Type B pancreatic cell (in vitro differentiated cells): Measurements from ENCODE around the gene TMEM121B. TPM values are rescaled to one million over a fixed set of nuclear protein-coding genes. Genes with fewer than 3 reads are reported as not detected.

Source experiments
- DNase-seq: peaks from one replicate; pipeline ENCODE4 v3.0.0; 2021; ENCODE audit warnings: mixed read lengths; ENCODE audit not compliant: unreplicated experiment; ENCODE audit errors: extremely low spot score
- H3K27ac Mint-ChIP-seq: 2 replicates; pipeline ENCODE4 v1.8.0; 2021; ENCODE audit warnings: mild to moderate bottlenecking, mixed read lengths
- H3K27me3 Mint-ChIP-seq: 2 replicates; pipeline ENCODE4 v1.8.0; 2021; ENCODE audit warnings: mixed read lengths
- H3K36me3 Mint-ChIP-seq: 2 replicates; pipeline ENCODE4 v1.8.0; 2021; ENCODE audit warnings: mixed read lengths
- H3K4me1 Mint-ChIP-seq: one replicate; pipeline ENCODE4 v1.8.0; 2021; ENCODE audit warnings: mixed read lengths; ENCODE audit not compliant: unreplicated experiment
- H3K4me3 Mint-ChIP-seq: 2 replicates; pipeline ENCODE4 v1.8.0; 2021; ENCODE audit warnings: mild to moderate bottlenecking, mixed read lengths
- H3K9me3 Mint-ChIP-seq: 2 replicates; pipeline ENCODE4 v1.8.0; 2021; ENCODE audit warnings: mixed read lengths
- total RNA-seq: library from RNA; stranded (reverse); gene quantifications from 2 replicates; pipeline ENCODE4 v1.2.1, GENCODE V29; 2021; ENCODE audit warnings: low replicate concordance
- TF ChIP-seq, protein P1 (sequence below): fragments of 200-600 bp; sonication (generic); conservative IDR thresholded peaks from 2 replicates; pipeline ENCODE4 v1.5.0; 2021; ENCODE audit warnings: antibody characterized with exemption, mild to moderate bottlenecking

TMEM121B gene
- total RNA-seq, 1 donor from 2014 or later: 2.9 TPM

DNA sequence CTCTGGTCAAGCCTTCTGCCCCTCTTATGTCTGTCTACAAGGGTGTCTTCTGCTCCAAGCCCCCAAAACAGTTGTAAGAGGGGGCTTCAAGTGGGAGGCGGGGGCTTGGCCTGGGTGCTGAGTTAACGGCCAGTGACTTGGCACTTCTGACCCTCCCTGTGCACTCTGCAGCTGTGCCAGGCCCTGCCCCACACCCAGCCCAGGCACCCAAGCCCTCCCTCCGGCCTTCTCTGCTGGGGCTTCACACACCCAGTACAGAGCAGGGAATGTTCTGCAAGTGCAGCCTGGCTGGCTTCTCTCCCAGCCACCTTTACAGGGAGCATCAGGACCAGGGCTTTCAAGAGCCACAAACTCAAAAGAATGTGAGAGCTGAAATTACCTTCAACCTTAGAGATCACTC, 3.8 kb downstream of the TMEM121B start:
- H3K27ac Mint-ChIP-seq: no peak overlapping the region
- H3K9me3 Mint-ChIP-seq: no peaks in the 10 kb centered on the region
- H3K36me3 Mint-ChIP-seq: no peaks in the 10 kb centered on the region
- peaks cover 43% of the 10 kb centered on the region for H3K27me3 Mint-ChIP-seq
- H3K4me1 Mint-ChIP-seq: no peaks in the 10 kb centered on the region
- TF ChIP-seq, protein P1, sequence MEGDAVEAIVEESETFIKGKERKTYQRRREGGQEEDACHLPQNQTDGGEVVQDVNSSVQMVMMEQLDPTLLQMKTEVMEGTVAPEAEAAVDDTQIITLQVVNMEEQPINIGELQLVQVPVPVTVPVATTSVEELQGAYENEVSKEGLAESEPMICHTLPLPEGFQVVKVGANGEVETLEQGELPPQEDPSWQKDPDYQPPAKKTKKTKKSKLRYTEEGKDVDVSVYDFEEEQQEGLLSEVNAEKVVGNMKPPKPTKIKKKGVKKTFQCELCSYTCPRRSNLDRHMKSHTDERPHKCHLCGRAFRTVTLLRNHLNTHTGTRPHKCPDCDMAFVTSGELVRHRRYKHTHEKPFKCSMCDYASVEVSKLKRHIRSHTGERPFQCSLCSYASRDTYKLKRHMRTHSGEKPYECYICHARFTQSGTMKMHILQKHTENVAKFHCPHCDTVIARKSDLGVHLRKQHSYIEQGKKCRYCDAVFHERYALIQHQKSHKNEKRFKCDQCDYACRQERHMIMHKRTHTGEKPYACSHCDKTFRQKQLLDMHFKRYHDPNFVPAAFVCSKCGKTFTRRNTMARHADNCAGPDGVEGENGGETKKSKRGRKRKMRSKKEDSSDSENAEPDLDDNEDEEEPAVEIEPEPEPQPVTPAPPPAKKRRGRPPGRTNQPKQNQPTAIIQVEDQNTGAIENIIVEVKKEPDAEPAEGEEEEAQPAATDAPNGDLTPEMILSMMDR: no peak
- DNase-seq: no peak
- H3K4me3 Mint-ChIP-seq: peak overlapping the region; percentile 52

DNA sequence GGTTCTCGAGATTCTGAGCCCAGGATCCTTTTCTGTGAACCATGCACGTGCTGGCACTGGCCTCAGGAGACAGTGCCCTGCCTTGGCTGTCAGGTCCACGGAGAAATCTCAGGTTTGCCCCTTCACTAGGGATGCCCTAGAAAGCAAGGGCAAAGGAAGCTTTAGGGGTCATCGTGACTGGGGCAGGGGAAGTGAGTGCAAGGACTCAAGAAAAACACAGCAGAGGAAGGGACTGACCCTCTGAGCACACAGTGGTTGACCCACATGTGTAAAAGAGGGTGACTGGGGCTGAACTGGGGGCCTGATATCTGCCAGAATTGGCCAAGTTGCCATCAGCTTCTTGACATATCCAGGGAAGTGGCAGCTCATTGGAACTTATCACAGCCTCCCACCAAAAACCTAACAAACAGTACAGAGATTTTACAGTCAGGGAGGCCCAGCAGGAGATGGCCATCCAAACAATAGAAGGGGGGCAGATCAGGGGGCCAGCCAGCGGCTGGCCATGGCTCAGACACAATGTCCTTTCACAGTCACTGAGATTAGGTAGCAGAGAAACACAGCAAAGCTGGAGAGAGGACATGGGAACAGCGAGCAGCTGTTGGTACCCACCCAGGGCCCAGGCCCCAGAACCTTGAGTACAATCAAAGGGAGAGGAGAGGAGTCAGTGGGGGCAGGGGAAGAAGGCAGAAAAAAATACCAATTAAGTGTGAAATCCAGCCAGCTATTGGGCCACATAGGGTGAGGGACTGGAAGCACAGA, 4.4 kb downstream of the TMEM121B start:
- no peaks in the 10 kb centered on the region for H3K4me1 Mint-ChIP-seq
- no peaks in the 10 kb centered on the region for H3K36me3 Mint-ChIP-seq
- TF ChIP-seq, protein P1: no peak
- no peak for DNase-seq
- H3K9me3 Mint-ChIP-seq: no peaks in the 10 kb centered on the region
- H3K27me3 Mint-ChIP-seq: peaks cover 36% of the 10 kb centered on the region
- H3K4me3 Mint-ChIP-seq: peak overlapping the region; percentile 40
- H3K27ac Mint-ChIP-seq: no peak overlapping the region

DNA sequence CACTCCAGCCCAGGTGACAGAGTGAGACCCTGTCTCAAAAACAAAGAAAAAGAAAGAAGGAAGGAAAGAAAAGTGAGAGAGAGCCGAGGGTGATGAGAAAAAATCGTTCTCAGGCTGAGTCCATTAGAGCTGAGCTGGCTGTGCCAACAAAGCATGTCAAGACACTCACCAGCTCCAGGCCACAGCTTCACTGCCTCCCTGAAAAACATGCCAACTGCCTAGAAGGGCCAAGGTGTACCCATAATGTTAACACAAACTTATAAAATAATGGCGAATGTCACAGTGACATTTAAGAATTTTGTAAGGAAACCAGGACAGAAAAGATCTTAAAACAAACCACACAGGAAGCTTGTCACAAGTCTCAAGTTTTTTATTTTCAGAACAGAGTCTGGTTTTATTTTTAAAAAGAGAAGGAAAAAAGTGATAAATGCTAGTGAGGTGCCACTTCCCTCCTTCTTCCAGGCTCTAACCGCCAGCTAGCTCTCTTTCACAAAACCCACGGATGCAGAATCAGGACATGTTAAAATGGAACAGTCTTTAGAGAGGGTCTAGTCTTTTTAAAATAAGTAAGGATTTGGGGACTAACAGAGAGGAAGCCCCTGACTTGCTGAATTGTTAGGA, 5.1 kb downstream of the TMEM121B start:
- Mint-ChIP-seq H3K27me3 (peaks cover 31% of the 10 kb centered on the region), H3K4me1 (no peaks in the 10 kb centered on the region), H3K9me3 (no peaks in the 10 kb centered on the region), H3K4me3 (no peak overlapping the region), H3K27ac (no peak overlapping the region), H3K36me3 (no peaks in the 10 kb centered on the region)
- no peak for DNase-seq
- TF ChIP-seq, protein P1: no peak

DNA sequence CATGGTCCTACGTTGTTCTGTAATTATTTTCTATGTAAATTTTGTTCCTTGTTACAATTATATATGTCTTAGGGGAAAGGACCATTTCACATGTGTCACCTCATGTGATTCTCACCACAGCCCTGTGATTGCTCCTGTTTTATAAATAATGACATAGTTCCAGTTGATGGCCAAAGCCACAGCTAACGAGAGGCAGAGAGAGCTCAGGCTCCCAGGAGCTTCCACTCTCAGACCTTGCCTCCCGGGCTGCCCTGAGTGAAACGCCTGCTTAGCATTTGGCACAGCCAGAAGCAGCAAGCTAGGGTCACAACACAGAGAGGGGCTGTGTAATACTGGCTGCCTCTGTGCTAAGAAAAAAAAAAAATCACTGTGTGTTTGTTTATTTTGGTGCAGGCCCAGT, 5.9 kb downstream of the TMEM121B start:
- Mint-ChIP-seq H3K4me3 (no peak overlapping the region), H3K4me1 (no peaks in the 10 kb centered on the region), H3K9me3 (no peaks in the 10 kb centered on the region), H3K27me3 (peaks cover 31% of the 10 kb centered on the region), H3K27ac (no peak overlapping the region), H3K36me3 (no peaks in the 10 kb centered on the region)
- TF ChIP-seq, protein P1: no peak
- DNase-seq: no peak

DNA sequence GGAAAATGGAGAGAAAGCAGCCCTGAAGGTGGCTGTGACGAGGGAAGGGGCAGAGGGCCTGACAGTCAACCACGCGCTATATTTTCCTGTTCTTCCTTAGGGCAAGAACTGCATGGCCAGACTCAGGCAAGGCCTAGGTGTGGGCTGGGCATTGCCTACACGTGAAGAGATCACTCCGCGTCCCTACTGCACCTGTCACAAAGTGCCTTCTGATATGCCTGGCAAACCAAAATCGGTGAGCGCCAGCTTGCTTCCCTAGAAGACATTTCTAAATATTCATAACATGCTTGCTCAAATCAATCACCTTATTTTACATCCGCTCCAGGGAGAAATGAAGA, 6.3 kb downstream of the TMEM121B start:
- H3K27ac Mint-ChIP-seq: no peak overlapping the region
- H3K36me3 Mint-ChIP-seq: no peaks in the 10 kb centered on the region
- H3K4me1 Mint-ChIP-seq: no peaks in the 10 kb centered on the region
- no peak for DNase-seq
- H3K4me3 Mint-ChIP-seq: no peak overlapping the region
- H3K27me3 Mint-ChIP-seq: peaks cover 31% of the 10 kb centered on the region
- H3K9me3 Mint-ChIP-seq: no peaks in the 10 kb centered on the region
- TF ChIP-seq, protein P1: no peak
